Adrenal gland (tissue), 12 donors: ENCODE results near the gene CCDC27. TPM values are rescaled to one million over a fixed set of nuclear protein-coding genes. Genes with fewer than 3 reads are reported as not detected.
A peak's percentile ranks its signal among the peaks of the same experiment; 100 is the strongest.

Experiments used
- DNase-seq, 7 donors: peaks; one replicate each; pipeline ENCODE4 v3.0.0-alpha.2; 2019 to 2020
- H3K27ac ChIP-seq, 5 donors: fragments of 200-600 bp; sonication (generic) in 4 of 5; 1 replicate in 3 of 5; 2 replicates in 2 of 5; pipeline versions ENCODE4 v1.5.1 to v1.8.0; 2016 to 2020; ENCODE audit warnings: mild to moderate bottlenecking in 1 of 5
- H3K27me3 ChIP-seq: fragments of 200-600 bp; 2 replicates; pipeline ENCODE4 v1.8.0; 2021
- H3K36me3 ChIP-seq, 2 donors: fragments of 200-600 bp; replicated peaks in 1 of 2; 1 replicate in 1 of 2; 2 replicates in 1 of 2; pipeline versions ENCODE4 v1.5.1 to v1.8.0; 2018 to 2022
- H3K4me1 ChIP-seq, 2 donors: fragments of 200-600 bp; replicated peaks in 1 of 2; 1 replicate in 1 of 2; 2 replicates in 1 of 2; pipeline versions ENCODE4 v1.5.1 to v1.8.0; 2018 to 2021
- H3K4me3 ChIP-seq, 4 donors: fragments of 200-600 bp; sonication (generic) in 3 of 4; one replicate each; pipeline ENCODE4 v1.5.1; 2016 to 2018
- H3K9me3 ChIP-seq, 3 donors: fragments of 200-600 bp; sonication (generic) in 1 of 3; replicated peaks in 1 of 3; 1 replicate in 2 of 3; 2 replicates in 1 of 3; pipeline versions ENCODE4 v1.5.1 to v1.8.0; 2016 to 2021
- CTCF ChIP-seq, 6 experiments: fragments of 450-650 bp in 4 of 6; fragments of 200-600 bp in 2 of 6; sonication (generic) in 1 of 6; IDR thresholded peaks; 1 replicate in 5 of 6; 2 replicates in 1 of 6; pipeline versions ENCODE4 v1.5.1 to v1.8.0; 2016 to 2021; ENCODE audit warnings: antibody characterized with exemption in 6 of 6, mild to moderate bottlenecking in 2 of 6, moderate library complexity in 1 of 6
- POLR2A ChIP-seq, 2 donors: fragments of 450-650 bp; IDR thresholded peaks; one replicate each; pipeline ENCODE4 v1.6.1; 2017; ENCODE audit warnings: antibody characterized with exemption in 2 of 2, mild to moderate bottlenecking in 2 of 2, moderate library complexity in 1 of 2
- WGBS, 4 donors: extraction: QIAGEN DNeasy Blood & Tissue Kit in 2 of 4; methylation state at CpG; one replicate each; pipeline versions ENCODE4 v1.1.5 to v1.1.7; 2013 to 2017; 5-methylcytosine and 5-hydroxymethylcytosine counted together
- intact Hi-C, 2 donors: fragments of 100-400 bp; cut with DNase I; formaldehyde crosslinking; loops; one replicate each; pipeline versions ENCODE4 v1.14.1 to v1.15.0; 2022 to 2023
- polyA plus RNA-seq, 3 donors: library from polyadenylated mRNA; stranded (reverse); fragments of 200-250 nt in 2 of 3; fragments of 350-450 nt in 1 of 3; fragmentation: Illumina TruSeq in 1 of 3; extraction: RNeasy Lipid Tissue Mini Kit (QIAGEN cat#74804) in 1 of 3; gene quantifications; one replicate each; pipeline ENCODE4 v1.2.3, GENCODE V29; 2013 to 2014
- total RNA-seq, 9 donors: library from RNA; depleted of rRNA in 4 of 9; stranded (reverse); fragments of >200 nt in 4 of 9; fragments of 120-200 nt in 1 of 9; fragmentation: NEBNext Ultra II Directional in 1 of 9; extraction: Animal tissue kit (Norgen Biotek cat#: 25700) in 1 of 9; gene quantifications; one replicate each; pipeline versions ENCODE4 v1.1.0 to v1.2.4, GENCODE V29; 2013 to 2023
- donor health status: healthy with polysubstance abuse.
- donor health status: Bipolar disorder and iron deficiency.
- donor health status: DM: yes; HTN: yes; CAD: no.
- donor health status: DM: no; HTN: no; CAD: no.
- donor health status: DM: no; HTN: no; CAD: no.
- donor health status: DM: yes; HTN: yes; CAD: no.

CCDC27 gene
- total and polyA plus RNA-seq, 12 donors: not detected

- no peak overlapping the region for H3K27ac ChIP-seq
- H3K4me1 ChIP-seq: no peaks in the 10 kb centered on the region
- H3K36me3 ChIP-seq: no peaks in the 10 kb centered on the region
- peak in 2 of 7 donors; percentile 35 to 45 for DNase-seq
- H3K9me3 ChIP-seq: no peaks in the 10 kb centered on the region
- TF ChIP-seq CTCF (IDR thresholded peaks at IDR 0.05) (peak; percentile 13 to 40 (median 23)), POLR2A (IDR thresholded peaks at IDR 0.05) (no peak)
- intact Hi-C loops: loop anchor here in 1 of 2 donors (10.0 kb wide), 1 partner anchor 232 kb away; no protein-coding TSS in a partner anchor
- H3K4me3 ChIP-seq: no peak overlapping the region
- WGBS, 4 donors: 55 to 69% (median 59%) methylated on average over 20 to 37 of the region's 37 CpGs
- no peaks in the 10 kb centered on the region for H3K27me3 ChIP-seq
Measured at GRCh38 chr1:3727042-3727824, 25.0 kb upstream of the CCDC27 start.

- TF ChIP-seq POLR2A (IDR thresholded peaks at IDR 0.05): no peak
- TF ChIP-seq CTCF (IDR thresholded peaks at IDR 0.05): no peak
- DNase-seq: no peak
- Histone ChIP-seq H3K9me3 (no peaks in the 10 kb centered on the region), H3K36me3 (no peaks in the 10 kb centered on the region), H3K4me1 (no peaks in the 10 kb centered on the region), H3K27ac (no peak overlapping the region), H3K4me3 (no peak overlapping the region), H3K27me3 (no peaks in the 10 kb centered on the region)
- intact Hi-C loops: loop anchor here in 1 of 2 donors (10.0 kb wide), 1 partner anchor 233 kb away; no protein-coding TSS in a partner anchor
- WGBS, 4 donors: 84 to 90% (median 88%) methylated on average over 11 to 31 of the region's 31 CpGs
Measured at GRCh38 chr1:3727825-3728776, 24.1 kb upstream of the CCDC27 start.

- H3K4me1 ChIP-seq: no peaks in the 10 kb centered on the region
- intact Hi-C loops: loop anchor here in 1 of 2 donors (10.0 kb wide), 1 partner anchor 235 kb away; no protein-coding TSS in a partner anchor
- H3K9me3 ChIP-seq: no peaks in the 10 kb centered on the region
- no peaks in the 10 kb centered on the region for H3K36me3 ChIP-seq
- H3K27ac ChIP-seq: no peak overlapping the region
- no peak for DNase-seq
- no peaks in the 10 kb centered on the region for H3K27me3 ChIP-seq
- TF ChIP-seq POLR2A (IDR thresholded peaks at IDR 0.05) (no peak), CTCF (IDR thresholded peaks at IDR 0.05) (no peak)
- H3K4me3 ChIP-seq: no peak overlapping the region
- 77 to 95% (median 83%) methylated on average over 8 to 32 of the region's 32 CpGs for WGBS, 4 donors
Measured at GRCh38 chr1:3729594-3730542, 22.4 kb upstream of the CCDC27 start.
